Measurements from ENCODE around the gene HYLS1. TPM values are rescaled to one million over a fixed set of nuclear protein-coding genes. Genes with fewer than 3 reads are reported as not detected.

The HYLS1 gene
- total and polyA plus RNA-seq, 2 donors (not counting 1 experiment from before 2014, with no cell fraction given): 6.3 to 6.8 TPM

- Histone ChIP-seq H3K9me3 (ENCODE audit: control insufficient read depth, insufficient read depth, low read depth, low read length) (no peaks in the 10 kb centered on the region), H3K79me2 (ENCODE audit: control insufficient read depth, insufficient read depth, low read length) (peaks cover 52% of the 10 kb centered on the region), H3K4me1 (ENCODE audit: control insufficient read depth, extremely low read depth, insufficient read depth, low read length) (peaks cover 12% of the 10 kb centered on the region), H3K27ac (ENCODE audit: insufficient read depth, low read length) (peak overlapping the region; percentile 26), H3K4me3 (replicated peaks in 1 of 4; ENCODE audit: control extremely low read depth in 1 of 4, insufficient read depth in 1 of 4, low read depth in 3 of 4, low read length in 4 of 4) (no peak overlapping the region), H3K36me3 (ENCODE audit: control insufficient read depth, insufficient read depth, low read length) (peaks cover 4% of the 10 kb centered on the region), H4K20me1 (ENCODE audit: control insufficient read depth, extremely low read depth, insufficient read depth, low read length) (no peaks in the 10 kb centered on the region), H2AFZ (ENCODE audit: low read length) (no peak overlapping the region), H3K9ac (ENCODE audit: insufficient read depth, low read length) (no peak overlapping the region), H3K27me3 (ENCODE audit: control insufficient read depth, insufficient read depth, low read length) (no peaks in the 10 kb centered on the region), H3K4me2 (ENCODE audit: extremely low read depth, insufficient read depth, low read length) (peak overlapping the region; percentile 45)
- peak in 1 of 2 donors; percentile 6 for DNase-seq (ENCODE audit: low read depth in 2 of 2)
- TF ChIP-seq EZH2 (IDR thresholded peaks at IDR 0.05; ENCODE audit: low read length, missing control alignments): no peak
- no peak for TF ChIP-seq CTCF (conservative IDR thresholded peaks at IDR 0.05 in 1 of 2, IDR thresholded peaks at IDR 0.05 in 1 of 2; ENCODE audit: low read depth in 1 of 2, low read length in 2 of 2)
Measured at GRCh38 chr11:125890447-125891100, 3.1 kb downstream of the HYLS1 start.

GRCh38 chr11:125892071-125892470, 4.6 kb downstream of the HYLS1 start:
- Histone ChIP-seq H3K27me3 (ENCODE audit: control insufficient read depth, insufficient read depth, low read length) (no peaks in the 10 kb centered on the region), H3K4me2 (ENCODE audit: extremely low read depth, insufficient read depth, low read length) (peak overlapping the region; percentile 26), H3K79me2 (ENCODE audit: control insufficient read depth, insufficient read depth, low read length) (peaks cover 64% of the 10 kb centered on the region), H3K9ac (ENCODE audit: insufficient read depth, low read length) (no peak overlapping the region), H3K4me1 (ENCODE audit: control insufficient read depth, extremely low read depth, insufficient read depth, low read length) (peaks cover 12% of the 10 kb centered on the region), H3K27ac (ENCODE audit: insufficient read depth, low read length) (no peak overlapping the region), H3K9me3 (ENCODE audit: control insufficient read depth, insufficient read depth, low read depth, low read length) (no peaks in the 10 kb centered on the region), H2AFZ (ENCODE audit: low read length) (no peak overlapping the region), H3K4me3 (replicated peaks in 1 of 4; ENCODE audit: control extremely low read depth in 1 of 4, insufficient read depth in 1 of 4, low read depth in 3 of 4, low read length in 4 of 4) (no peak overlapping the region), H3K36me3 (ENCODE audit: control insufficient read depth, insufficient read depth, low read length) (peaks cover 4% of the 10 kb centered on the region), H4K20me1 (ENCODE audit: control insufficient read depth, extremely low read depth, insufficient read depth, low read length) (no peaks in the 10 kb centered on the region)
- peak; percentile 26 to 58 for DNase-seq (ENCODE audit: low read depth in 2 of 2)
- TF ChIP-seq CTCF (conservative IDR thresholded peaks at IDR 0.05 in 1 of 2, IDR thresholded peaks at IDR 0.05 in 1 of 2; ENCODE audit: low read depth in 1 of 2, low read length in 2 of 2) (no peak), EZH2 (IDR thresholded peaks at IDR 0.05; ENCODE audit: low read length, missing control alignments) (no peak)

- Histone ChIP-seq H3K4me2 (ENCODE audit: extremely low read depth, insufficient read depth, low read length) (no peak overlapping the region), H3K27ac (ENCODE audit: insufficient read depth, low read length) (no peak overlapping the region), H3K9ac (ENCODE audit: insufficient read depth, low read length) (no peak overlapping the region), H3K79me2 (ENCODE audit: control insufficient read depth, insufficient read depth, low read length) (peaks cover 67% of the 10 kb centered on the region), H4K20me1 (ENCODE audit: control insufficient read depth, extremely low read depth, insufficient read depth, low read length) (no peaks in the 10 kb centered on the region), H3K4me3 (replicated peaks in 1 of 4; ENCODE audit: control extremely low read depth in 1 of 4, insufficient read depth in 1 of 4, low read depth in 3 of 4, low read length in 4 of 4) (no peak overlapping the region), H3K36me3 (ENCODE audit: control insufficient read depth, insufficient read depth, low read length) (peaks cover 4% of the 10 kb centered on the region), H3K9me3 (ENCODE audit: control insufficient read depth, insufficient read depth, low read depth, low read length) (no peaks in the 10 kb centered on the region), H3K27me3 (ENCODE audit: control insufficient read depth, insufficient read depth, low read length) (no peaks in the 10 kb centered on the region), H2AFZ (ENCODE audit: low read length) (no peak overlapping the region), H3K4me1 (ENCODE audit: control insufficient read depth, extremely low read depth, insufficient read depth, low read length) (peaks cover 12% of the 10 kb centered on the region)
- no peak for TF ChIP-seq EZH2 (IDR thresholded peaks at IDR 0.05; ENCODE audit: low read length, missing control alignments)
- no peak for TF ChIP-seq CTCF (conservative IDR thresholded peaks at IDR 0.05 in 1 of 2, IDR thresholded peaks at IDR 0.05 in 1 of 2; ENCODE audit: low read depth in 1 of 2, low read length in 2 of 2)
- no peak for DNase-seq (ENCODE audit: low read depth in 2 of 2)
Measured at GRCh38 chr11:125892994-125893393, 5.5 kb downstream of the HYLS1 start.
